ENCODE results near the gene PTGDS.

- TF ChIP-seq CTCF (IDR thresholded peaks at IDR 0.05; ENCODE audit: low read depth, low read length) (no peak), EZH2phosphoT487 (IDR thresholded peaks at IDR 0.05; ENCODE audit: low read depth) (no peak)
Observed at GRCh38 chr9:136935651-136936050, 41.7 kb upstream of the PTGDS start.

Measured in OCI-LY3 (cell line).